WTC11 (cell line): ENCODE results near the gene ETV2. TPM values are rescaled to one million over a fixed set of nuclear protein-coding genes. Genes with fewer than 3 reads are reported as not detected.

ENCODE experiments used
- ATAC-seq: fragments of 200-7000 bp; cut with Tn5 transposase; 2 replicates; pipeline ENCODE4 v1.10.0; 2021; ENCODE audit warnings: mild to moderate bottlenecking, moderate library complexity
- CTCF ChIA-PET: fragments of 300-600 bp; sonication (Branson Sonifier 250); formaldehyde crosslinking; loops from one replicate; lab custom pipeline; 2021; ENCODE audit warnings: antibody characterized with exemption; lab: Charles Lee
- POLR2A ChIA-PET: fragments of 350-600 bp; sonication (Branson Sonifier 250); formaldehyde crosslinking; loops from one replicate; lab custom pipeline; 2021; ENCODE audit warnings: antibody characterized with exemption; lab: Charles Lee
- DNase-seq: peaks from one replicate; pipeline ENCODE4 v3.0.0; 2021; ENCODE audit warnings: low spot score
- H3K27ac Mint-ChIP-seq: 2 replicates; pipeline ENCODE4 v1.8.0; 2021; ENCODE audit warnings: mixed read lengths
- H3K27me3 Mint-ChIP-seq: 2 replicates; pipeline ENCODE4 v1.8.0; 2021; ENCODE audit warnings: low read depth, mild to moderate bottlenecking, moderate library complexity, mixed read lengths
- H3K36me3 Mint-ChIP-seq: 2 replicates; pipeline ENCODE4 v1.8.0; 2021; ENCODE audit warnings: mixed read lengths
- H3K4me1 Mint-ChIP-seq: 2 replicates; pipeline ENCODE4 v1.8.0; 2022; ENCODE audit warnings: mixed read lengths
- H3K4me3 Mint-ChIP-seq: 2 replicates; pipeline ENCODE4 v1.8.0; 2021; ENCODE audit warnings: mild to moderate bottlenecking, moderate library complexity, mixed read lengths
- H3K9me3 Mint-ChIP-seq: 2 replicates; pipeline ENCODE4 v1.8.0; 2021; ENCODE audit warnings: mixed read lengths
- CREB1 ChIP-seq: sonication (generic); formaldehyde crosslinking; IDR thresholded peaks from 2 replicates; pipeline ENCODE4 v1.8.0; 2023; ENCODE audit warnings: mild to moderate bottlenecking, missing genetic modification reagents
- FOXP1 ChIP-seq: sonication (generic); formaldehyde crosslinking; IDR thresholded peaks from 2 replicates; pipeline ENCODE4 v1.8.0; 2022; ENCODE audit warnings: missing genetic modification reagents, mild to moderate bottlenecking, moderate library complexity, borderline replicate concordance
- NFYB ChIP-seq: sonication (generic); formaldehyde crosslinking; conservative IDR thresholded peaks from 2 replicates; pipeline ENCODE4 v1.8.0; 2022; ENCODE audit warnings: low read depth, missing genetic modification reagents
- PRRX2 ChIP-seq: fragments of 250-450 bp; sonication (Bioruptor Pico); IDR thresholded peaks from 2 replicates; pipeline ENCODE4 v1.8.0; 2021; ENCODE audit warnings: mild to moderate bottlenecking
- SP1 ChIP-seq: sonication (generic); formaldehyde crosslinking; conservative IDR thresholded peaks from 2 replicates; pipeline ENCODE4 v1.8.1; 2022; ENCODE audit warnings: missing genetic modification reagents
- TP53 ChIP-seq: sonication (generic); formaldehyde crosslinking; IDR thresholded peaks from 2 replicates; pipeline ENCODE4 v1.8.1; 2023; ENCODE audit warnings: mild to moderate bottlenecking, missing genetic modification reagents
- ZNF138 ChIP-seq: sonication (generic); formaldehyde crosslinking; conservative IDR thresholded peaks from 2 replicates; pipeline ENCODE4 v1.8.1; 2022; ENCODE audit warnings: mild to moderate bottlenecking, moderate library complexity, missing genetic modification reagents
- ZNF416 ChIP-seq: fragments of 250-450 bp; sonication (Bioruptor Pico); IDR thresholded peaks from 2 replicates; pipeline ENCODE4 v1.9.0; 2021; ENCODE audit warnings: mild to moderate bottlenecking, inconsistent platforms
- total RNA-seq: library from RNA; stranded (reverse); gene quantifications from 3 replicates; pipeline ENCODE4 v1.2.3, GENCODE V29; 2021
- TF ChIP-seq, protein P1 (sequence below): fragments of 200-600 bp; IDR thresholded peaks from 2 replicates; pipeline ENCODE4 v1.8.0; 2022; ENCODE audit warnings: antibody characterized with exemption
- TF ChIP-seq, protein P2 (sequence below): sonication (generic); formaldehyde crosslinking; IDR thresholded peaks from 2 replicates; pipeline ENCODE4 v1.8.1; 2023; ENCODE audit warnings: mild to moderate bottlenecking, missing genetic modification reagents
- TF ChIP-seq, protein P3 (sequence below): fragments of 250-450 bp; sonication (Bioruptor Pico); IDR thresholded peaks from 2 replicates; pipeline ENCODE4 v1.9.0; 2021; ENCODE audit warnings: mild to moderate bottlenecking
- TF ChIP-seq, protein P4 (sequence below): fragments of 250-450 bp; sonication (Bioruptor Pico); IDR thresholded peaks from 2 replicates; pipeline ENCODE4 v1.9.0; 2021; ENCODE audit warnings: mild to moderate bottlenecking, borderline replicate concordance
- TF ChIP-seq, protein P5 (sequence below): sonication (generic); formaldehyde crosslinking; IDR thresholded peaks from 2 replicates; pipeline ENCODE4 v1.8.0; 2022; ENCODE audit warnings: mild to moderate bottlenecking, missing genetic modification reagents
- TF ChIP-seq, protein P6 (sequence below): sonication (generic); formaldehyde crosslinking; IDR thresholded peaks from 2 replicates; pipeline ENCODE4 v1.8.0; 2023; ENCODE audit warnings: missing genetic modification reagents, mild to moderate bottlenecking, borderline replicate concordance

Gene ETV2
- total RNA-seq, 1 experiment from 2014 or later: 1.7 TPM

DNA sequence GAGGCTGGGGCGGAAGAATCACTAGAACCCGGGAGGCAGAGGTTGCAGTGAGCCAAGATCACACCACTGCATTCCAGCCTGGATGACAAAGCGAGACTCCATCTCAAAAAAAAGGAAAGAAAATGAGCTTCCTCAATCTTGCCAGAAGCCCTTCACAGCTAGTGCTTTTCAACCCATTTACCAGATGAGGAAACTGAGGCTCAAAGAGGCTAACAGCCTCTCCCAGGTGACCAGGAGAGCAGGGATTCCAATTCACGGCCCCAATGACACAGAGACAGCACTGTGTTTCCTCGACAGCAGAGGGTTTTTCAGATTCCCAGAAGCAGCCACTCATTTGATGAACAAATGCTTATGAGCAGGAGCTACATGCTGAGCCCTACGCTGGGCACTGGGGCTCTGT is 28.0 kb downstream of the ETV2 start:
- ATAC-seq (no peak), DNase-seq (no peak)
- peaks cover 47% of the 10 kb centered on the region for H3K27me3 Mint-ChIP-seq
- POLR2A ChIA-PET: interaction anchor here (0.5 kb wide), 1 partner anchor 42 kb away, joined by 7 read pairs; no protein-coding TSS in a partner anchor
- CTCF ChIA-PET: no interaction called here
- TF ChIP-seq, protein P1, sequence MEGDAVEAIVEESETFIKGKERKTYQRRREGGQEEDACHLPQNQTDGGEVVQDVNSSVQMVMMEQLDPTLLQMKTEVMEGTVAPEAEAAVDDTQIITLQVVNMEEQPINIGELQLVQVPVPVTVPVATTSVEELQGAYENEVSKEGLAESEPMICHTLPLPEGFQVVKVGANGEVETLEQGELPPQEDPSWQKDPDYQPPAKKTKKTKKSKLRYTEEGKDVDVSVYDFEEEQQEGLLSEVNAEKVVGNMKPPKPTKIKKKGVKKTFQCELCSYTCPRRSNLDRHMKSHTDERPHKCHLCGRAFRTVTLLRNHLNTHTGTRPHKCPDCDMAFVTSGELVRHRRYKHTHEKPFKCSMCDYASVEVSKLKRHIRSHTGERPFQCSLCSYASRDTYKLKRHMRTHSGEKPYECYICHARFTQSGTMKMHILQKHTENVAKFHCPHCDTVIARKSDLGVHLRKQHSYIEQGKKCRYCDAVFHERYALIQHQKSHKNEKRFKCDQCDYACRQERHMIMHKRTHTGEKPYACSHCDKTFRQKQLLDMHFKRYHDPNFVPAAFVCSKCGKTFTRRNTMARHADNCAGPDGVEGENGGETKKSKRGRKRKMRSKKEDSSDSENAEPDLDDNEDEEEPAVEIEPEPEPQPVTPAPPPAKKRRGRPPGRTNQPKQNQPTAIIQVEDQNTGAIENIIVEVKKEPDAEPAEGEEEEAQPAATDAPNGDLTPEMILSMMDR: no peak
- no peak overlapping the region for H3K4me3 Mint-ChIP-seq
- peaks cover 12% of the 10 kb centered on the region; the same call in 1 of the 2 replicates for H3K4me1 Mint-ChIP-seq
- H3K36me3 Mint-ChIP-seq: no peaks in the 10 kb centered on the region
- H3K9me3 Mint-ChIP-seq: no peaks in the 10 kb centered on the region
- H3K27ac Mint-ChIP-seq: peak overlapping the region; percentile 67; the same call in 1 of the 2 replicates

DNA sequence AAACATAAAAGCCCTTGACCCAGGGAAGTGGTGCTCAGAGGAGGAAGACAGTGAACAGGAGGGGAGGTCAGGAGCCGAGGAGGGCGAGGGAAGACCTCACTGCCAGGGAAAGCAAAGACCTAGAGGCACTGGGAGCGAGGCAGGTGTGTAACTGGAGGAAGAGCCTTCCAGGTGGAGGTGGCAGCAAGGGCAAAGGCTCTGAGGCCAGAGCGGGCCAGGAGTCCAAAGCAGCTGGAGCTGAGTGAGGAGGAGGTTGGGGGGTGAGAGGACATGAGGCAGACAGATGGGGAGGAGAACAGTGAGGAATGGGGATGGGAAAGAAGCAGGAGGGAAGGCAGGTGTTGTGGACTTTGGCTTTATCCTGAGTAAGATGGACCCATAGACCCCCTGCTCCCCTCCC is 28.4 kb downstream of the ETV2 start:
- CTCF ChIA-PET: interaction anchor here (0.6 kb wide), 1 partner anchor 12 kb away, joined by 3 read pairs; no protein-coding TSS in a partner anchor
- Mint-ChIP-seq H3K27ac (peak overlapping the region; percentile 67; the same call in 1 of the 2 replicates), H3K36me3 (no peaks in the 10 kb centered on the region), H3K27me3 (peaks cover 48% of the 10 kb centered on the region), H3K4me1 (peaks cover 12% of the 10 kb centered on the region; the same call in 1 of the 2 replicates), H3K9me3 (no peaks in the 10 kb centered on the region), H3K4me3 (no peak overlapping the region)
- DNase-seq: no peak
- no peak for TF ChIP-seq PRRX2 (CRISPR knock-in tag)
- TF ChIP-seq NFYB (CRISPR knock-in tag): no peak
- TF ChIP-seq FOXP1: no peak
- no peak for TF ChIP-seq SP1
- TF ChIP-seq ZNF416 (CRISPR knock-in tag): no peak
- TF ChIP-seq, protein P2, sequence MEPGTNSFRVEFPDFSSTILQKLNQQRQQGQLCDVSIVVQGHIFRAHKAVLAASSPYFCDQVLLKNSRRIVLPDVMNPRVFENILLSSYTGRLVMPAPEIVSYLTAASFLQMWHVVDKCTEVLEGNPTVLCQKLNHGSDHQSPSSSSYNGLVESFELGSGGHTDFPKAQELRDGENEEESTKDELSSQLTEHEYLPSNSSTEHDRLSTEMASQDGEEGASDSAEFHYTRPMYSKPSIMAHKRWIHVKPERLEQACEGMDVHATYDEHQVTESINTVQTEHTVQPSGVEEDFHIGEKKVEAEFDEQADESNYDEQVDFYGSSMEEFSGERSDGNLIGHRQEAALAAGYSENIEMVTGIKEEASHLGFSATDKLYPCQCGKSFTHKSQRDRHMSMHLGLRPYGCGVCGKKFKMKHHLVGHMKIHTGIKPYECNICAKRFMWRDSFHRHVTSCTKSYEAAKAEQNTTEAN (CRISPR knock-in tag): no peak
- POLR2A ChIA-PET: interaction anchor here (0.5 kb wide), 1 partner anchor 42 kb away, joined by 7 read pairs; no protein-coding TSS in a partner anchor
- no peak for ATAC-seq

DNA sequence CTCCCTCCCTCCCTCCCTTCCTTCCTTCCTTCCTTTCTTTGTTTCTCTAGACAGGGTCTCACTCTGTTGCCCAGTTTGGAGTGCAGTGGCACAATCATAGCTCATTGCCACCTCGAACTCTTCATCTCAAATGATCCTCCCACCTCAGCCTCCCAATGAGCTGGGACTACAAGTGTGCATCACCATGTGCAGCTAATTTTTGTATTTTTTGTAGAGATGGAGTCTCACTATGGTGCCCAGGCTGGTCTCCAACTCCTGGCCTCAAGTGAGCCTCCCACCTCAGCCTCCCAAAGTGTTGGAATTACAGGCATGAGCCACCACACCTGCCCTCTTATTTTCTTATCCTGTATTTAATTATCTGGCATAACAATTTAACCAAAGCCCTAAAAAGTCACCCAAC is 29.1 kb downstream of the ETV2 start:
- Mint-ChIP-seq H3K27me3 (peaks cover 48% of the 10 kb centered on the region), H3K36me3 (no peaks in the 10 kb centered on the region), H3K4me3 (no peak overlapping the region), H3K27ac (no peak overlapping the region), H3K9me3 (no peaks in the 10 kb centered on the region), H3K4me1 (peaks cover 12% of the 10 kb centered on the region; the same call in 1 of the 2 replicates)
- DNase-seq (no peak), ATAC-seq (no peak)
- POLR2A ChIA-PET: no interaction called here
- CTCF ChIA-PET: interaction anchor here (0.6 kb wide), 1 partner anchor 11 kb away, joined by 3 read pairs; no protein-coding TSS in a partner anchor
- TF ChIP-seq, protein P3, sequence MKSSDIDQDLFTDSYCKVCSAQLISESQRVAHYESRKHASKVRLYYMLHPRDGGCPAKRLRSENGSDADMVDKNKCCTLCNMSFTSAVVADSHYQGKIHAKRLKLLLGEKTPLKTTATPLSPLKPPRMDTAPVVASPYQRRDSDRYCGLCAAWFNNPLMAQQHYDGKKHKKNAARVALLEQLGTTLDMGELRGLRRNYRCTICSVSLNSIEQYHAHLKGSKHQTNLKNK (CRISPR knock-in tag): no peak
- TF ChIP-seq, protein P4, sequence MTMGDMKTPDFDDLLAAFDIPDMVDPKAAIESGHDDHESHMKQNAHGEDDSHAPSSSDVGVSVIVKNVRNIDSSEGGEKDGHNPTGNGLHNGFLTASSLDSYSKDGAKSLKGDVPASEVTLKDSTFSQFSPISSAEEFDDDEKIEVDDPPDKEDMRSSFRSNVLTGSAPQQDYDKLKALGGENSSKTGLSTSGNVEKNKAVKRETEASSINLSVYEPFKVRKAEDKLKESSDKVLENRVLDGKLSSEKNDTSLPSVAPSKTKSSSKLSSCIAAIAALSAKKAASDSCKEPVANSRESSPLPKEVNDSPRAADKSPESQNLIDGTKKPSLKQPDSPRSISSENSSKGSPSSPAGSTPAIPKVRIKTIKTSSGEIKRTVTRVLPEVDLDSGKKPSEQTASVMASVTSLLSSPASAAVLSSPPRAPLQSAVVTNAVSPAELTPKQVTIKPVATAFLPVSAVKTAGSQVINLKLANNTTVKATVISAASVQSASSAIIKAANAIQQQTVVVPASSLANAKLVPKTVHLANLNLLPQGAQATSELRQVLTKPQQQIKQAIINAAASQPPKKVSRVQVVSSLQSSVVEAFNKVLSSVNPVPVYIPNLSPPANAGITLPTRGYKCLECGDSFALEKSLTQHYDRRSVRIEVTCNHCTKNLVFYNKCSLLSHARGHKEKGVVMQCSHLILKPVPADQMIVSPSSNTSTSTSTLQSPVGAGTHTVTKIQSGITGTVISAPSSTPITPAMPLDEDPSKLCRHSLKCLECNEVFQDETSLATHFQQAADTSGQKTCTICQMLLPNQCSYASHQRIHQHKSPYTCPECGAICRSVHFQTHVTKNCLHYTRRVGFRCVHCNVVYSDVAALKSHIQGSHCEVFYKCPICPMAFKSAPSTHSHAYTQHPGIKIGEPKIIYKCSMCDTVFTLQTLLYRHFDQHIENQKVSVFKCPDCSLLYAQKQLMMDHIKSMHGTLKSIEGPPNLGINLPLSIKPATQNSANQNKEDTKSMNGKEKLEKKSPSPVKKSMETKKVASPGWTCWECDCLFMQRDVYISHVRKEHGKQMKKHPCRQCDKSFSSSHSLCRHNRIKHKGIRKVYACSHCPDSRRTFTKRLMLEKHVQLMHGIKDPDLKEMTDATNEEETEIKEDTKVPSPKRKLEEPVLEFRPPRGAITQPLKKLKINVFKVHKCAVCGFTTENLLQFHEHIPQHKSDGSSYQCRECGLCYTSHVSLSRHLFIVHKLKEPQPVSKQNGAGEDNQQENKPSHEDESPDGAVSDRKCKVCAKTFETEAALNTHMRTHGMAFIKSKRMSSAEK (CRISPR knock-in tag): no peak
- no peak for TF ChIP-seq CREB1 (CRISPR knock-in tag)
- TF ChIP-seq, protein P5, sequence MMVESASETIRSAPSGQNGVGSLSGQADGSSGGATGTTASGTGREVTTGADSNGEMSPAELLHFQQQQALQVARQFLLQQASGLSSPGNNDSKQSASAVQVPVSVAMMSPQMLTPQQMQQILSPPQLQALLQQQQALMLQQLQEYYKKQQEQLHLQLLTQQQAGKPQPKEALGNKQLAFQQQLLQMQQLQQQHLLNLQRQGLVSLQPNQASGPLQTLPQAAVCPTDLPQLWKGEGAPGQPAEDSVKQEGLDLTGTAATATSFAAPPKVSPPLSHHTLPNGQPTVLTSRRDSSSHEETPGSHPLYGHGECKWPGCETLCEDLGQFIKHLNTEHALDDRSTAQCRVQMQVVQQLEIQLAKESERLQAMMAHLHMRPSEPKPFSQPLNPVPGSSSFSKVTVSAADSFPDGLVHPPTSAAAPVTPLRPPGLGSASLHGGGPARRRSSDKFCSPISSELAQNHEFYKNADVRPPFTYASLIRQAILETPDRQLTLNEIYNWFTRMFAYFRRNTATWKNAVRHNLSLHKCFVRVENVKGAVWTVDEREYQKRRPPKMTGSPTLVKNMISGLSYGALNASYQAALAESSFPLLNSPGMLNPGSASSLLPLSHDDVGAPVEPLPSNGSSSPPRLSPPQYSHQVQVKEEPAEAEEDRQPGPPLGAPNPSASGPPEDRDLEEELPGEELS (CRISPR knock-in tag): no peak
- TF ChIP-seq, protein P6, sequence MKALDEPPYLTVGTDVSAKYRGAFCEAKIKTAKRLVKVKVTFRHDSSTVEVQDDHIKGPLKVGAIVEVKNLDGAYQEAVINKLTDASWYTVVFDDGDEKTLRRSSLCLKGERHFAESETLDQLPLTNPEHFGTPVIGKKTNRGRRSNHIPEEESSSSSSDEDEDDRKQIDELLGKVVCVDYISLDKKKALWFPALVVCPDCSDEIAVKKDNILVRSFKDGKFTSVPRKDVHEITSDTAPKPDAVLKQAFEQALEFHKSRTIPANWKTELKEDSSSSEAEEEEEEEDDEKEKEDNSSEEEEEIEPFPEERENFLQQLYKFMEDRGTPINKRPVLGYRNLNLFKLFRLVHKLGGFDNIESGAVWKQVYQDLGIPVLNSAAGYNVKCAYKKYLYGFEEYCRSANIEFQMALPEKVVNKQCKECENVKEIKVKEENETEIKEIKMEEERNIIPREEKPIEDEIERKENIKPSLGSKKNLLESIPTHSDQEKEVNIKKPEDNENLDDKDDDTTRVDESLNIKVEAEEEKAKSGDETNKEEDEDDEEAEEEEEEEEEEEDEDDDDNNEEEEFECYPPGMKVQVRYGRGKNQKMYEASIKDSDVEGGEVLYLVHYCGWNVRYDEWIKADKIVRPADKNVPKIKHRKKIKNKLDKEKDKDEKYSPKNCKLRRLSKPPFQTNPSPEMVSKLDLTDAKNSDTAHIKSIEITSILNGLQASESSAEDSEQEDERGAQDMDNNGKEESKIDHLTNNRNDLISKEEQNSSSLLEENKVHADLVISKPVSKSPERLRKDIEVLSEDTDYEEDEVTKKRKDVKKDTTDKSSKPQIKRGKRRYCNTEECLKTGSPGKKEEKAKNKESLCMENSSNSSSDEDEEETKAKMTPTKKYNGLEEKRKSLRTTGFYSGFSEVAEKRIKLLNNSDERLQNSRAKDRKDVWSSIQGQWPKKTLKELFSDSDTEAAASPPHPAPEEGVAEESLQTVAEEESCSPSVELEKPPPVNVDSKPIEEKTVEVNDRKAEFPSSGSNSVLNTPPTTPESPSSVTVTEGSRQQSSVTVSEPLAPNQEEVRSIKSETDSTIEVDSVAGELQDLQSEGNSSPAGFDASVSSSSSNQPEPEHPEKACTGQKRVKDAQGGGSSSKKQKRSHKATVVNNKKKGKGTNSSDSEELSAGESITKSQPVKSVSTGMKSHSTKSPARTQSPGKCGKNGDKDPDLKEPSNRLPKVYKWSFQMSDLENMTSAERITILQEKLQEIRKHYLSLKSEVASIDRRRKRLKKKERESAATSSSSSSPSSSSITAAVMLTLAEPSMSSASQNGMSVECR: no peak
- TF ChIP-seq ZNF138 (CRISPR knock-in tag): no peak
- no peak for TF ChIP-seq TP53 (CRISPR knock-in tag)
